ENCODE data around the gene WNT7A. TPM values are rescaled to one million over a fixed set of nuclear protein-coding genes. Genes with fewer than 3 reads are reported as not detected.

The WNT7A gene
- total RNA-seq, 2 donors from 2014 or later, result under 0.01 TPM

DNA sequence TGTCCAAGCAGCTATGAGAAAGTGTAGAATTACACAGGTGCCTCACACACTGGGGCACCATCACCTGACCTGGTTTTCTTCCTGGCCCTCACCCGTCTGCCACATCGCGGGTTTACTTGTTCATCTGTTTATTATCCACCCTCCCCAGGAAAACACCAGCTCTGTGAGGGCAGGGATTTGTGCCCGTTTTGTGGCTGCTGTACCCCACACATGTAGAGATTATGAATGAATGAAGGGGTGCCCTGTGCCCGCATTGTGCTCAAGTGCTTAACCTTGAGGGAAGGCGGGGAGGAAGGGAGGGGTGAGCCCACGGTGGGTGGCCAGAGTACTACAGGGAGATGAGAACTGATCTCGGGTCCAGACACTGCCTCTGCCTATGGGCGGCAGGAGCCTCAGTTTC, 108.4 kb downstream of the WNT7A start:
- 43 to 59% methylated on average over 9 of the region's 9 CpGs for WGBS, 2 donors
- H3K4me1 ChIP-seq, result peaks cover 3% of the 10 kb centered on the region
- H3K36me3 ChIP-seq (replicated peaks in 1 of 2; ENCODE audit: insufficient read depth in 1 of 2, low read depth in 2 of 2), result no peaks in the 10 kb centered on the region
- no peaks in the 10 kb centered on the region for H3K9me3 ChIP-seq
- H3K27me3 ChIP-seq, result no peaks in the 10 kb centered on the region
- H3K27ac ChIP-seq, result no peak overlapping the region
- intact Hi-C loops (cut with DNase I), result no loop called here
- no peak overlapping the region for H3K4me3 ChIP-seq
- no peak for DNase-seq
- TF ChIP-seq, protein P1, sequence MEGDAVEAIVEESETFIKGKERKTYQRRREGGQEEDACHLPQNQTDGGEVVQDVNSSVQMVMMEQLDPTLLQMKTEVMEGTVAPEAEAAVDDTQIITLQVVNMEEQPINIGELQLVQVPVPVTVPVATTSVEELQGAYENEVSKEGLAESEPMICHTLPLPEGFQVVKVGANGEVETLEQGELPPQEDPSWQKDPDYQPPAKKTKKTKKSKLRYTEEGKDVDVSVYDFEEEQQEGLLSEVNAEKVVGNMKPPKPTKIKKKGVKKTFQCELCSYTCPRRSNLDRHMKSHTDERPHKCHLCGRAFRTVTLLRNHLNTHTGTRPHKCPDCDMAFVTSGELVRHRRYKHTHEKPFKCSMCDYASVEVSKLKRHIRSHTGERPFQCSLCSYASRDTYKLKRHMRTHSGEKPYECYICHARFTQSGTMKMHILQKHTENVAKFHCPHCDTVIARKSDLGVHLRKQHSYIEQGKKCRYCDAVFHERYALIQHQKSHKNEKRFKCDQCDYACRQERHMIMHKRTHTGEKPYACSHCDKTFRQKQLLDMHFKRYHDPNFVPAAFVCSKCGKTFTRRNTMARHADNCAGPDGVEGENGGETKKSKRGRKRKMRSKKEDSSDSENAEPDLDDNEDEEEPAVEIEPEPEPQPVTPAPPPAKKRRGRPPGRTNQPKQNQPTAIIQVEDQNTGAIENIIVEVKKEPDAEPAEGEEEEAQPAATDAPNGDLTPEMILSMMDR (IDR thresholded peaks at IDR 0.05), result no peak
- no peak for TF ChIP-seq POLR2A (IDR thresholded peaks at IDR 0.05)
- ATAC-seq, result no peak

DNA sequence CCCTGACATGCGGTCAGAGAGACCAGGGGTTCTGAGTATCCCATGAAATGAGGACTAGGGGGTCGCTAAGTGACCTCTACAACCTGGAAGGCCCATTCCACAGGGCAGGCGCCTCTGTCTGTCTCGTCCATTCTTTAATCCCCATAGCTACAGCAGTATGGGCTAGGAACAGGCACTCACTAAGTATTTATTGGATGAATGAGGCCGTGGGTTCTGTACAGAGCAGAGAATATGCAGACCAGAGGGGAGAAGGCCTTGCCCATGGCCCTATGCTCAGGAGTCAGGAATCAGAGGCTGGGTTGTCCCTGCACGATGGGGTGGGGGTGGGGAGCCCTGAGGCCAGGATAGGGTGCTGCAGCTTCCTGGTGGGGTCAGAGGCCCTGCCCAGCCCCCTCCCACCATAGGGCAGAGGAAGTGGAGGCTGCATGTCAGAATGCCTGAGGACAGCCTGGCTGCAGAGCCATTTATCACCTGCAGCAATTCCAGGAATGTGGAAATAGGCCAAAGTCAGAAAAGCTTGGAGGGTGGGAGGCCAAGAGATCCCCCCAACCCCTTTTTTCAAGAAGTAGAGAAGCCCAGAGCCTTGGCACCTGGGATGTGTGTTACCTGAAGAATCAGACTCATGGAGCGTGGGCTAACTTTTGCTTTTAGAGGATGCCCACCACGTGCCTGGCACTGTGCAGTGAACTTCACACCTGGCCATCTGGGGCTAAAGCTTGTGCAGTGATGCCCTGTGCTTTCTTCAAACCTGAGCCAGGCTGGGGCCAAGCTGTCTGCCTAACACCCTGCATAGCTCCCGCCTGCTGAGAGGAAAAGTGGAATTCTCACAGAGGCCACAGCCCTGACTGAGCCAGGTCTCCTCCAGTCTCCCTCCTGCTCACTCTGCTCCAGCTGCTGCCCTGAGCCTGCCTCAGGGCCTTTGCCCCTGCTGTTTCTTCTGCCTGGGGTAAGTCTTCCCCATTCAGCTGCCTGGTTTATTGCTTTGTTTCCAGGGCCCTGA, 109.4 kb downstream of the WNT7A start:
- ATAC-seq (peak; percentile 71), DNase-seq (peak; percentile 14 to 44 (median 25))
- Histone ChIP-seq H3K27ac (no peak overlapping the region), H3K4me3 (no peak overlapping the region), H3K9me3 (no peaks in the 10 kb centered on the region), H3K36me3 (replicated peaks in 1 of 2; ENCODE audit: insufficient read depth in 1 of 2, low read depth in 2 of 2) (no peaks in the 10 kb centered on the region), H3K4me1 (peaks cover 3% of the 10 kb centered on the region), H3K27me3 (no peaks in the 10 kb centered on the region)
- intact Hi-C loops (cut with DNase I), result no loop called here
- no peak for TF ChIP-seq POLR2A (IDR thresholded peaks at IDR 0.05)
- TF ChIP-seq, protein P1 (IDR thresholded peaks at IDR 0.05), result no peak
- 70 to 78% methylated on average over 6 to 9 of the region's 9 CpGs for WGBS, 2 donors

DNA sequence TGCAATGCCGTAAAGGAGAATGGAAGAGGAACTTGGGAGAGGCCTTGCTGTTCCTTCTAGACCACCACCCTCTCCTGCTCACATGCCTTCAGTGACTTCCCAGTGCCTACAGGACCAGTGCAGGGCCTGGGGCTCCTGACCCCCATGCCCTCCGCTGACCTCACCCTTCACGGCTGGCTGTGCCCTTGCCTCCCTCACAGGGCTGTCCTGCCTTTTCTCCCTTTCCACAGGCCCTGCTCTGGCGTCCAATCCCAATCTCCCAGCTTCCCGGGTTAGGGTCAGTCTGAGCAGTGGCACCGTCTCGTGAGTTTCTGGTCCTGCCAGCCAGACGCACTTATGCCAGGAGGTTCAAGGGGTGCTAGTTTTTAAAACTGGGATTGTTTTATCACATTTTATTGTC, 110.4 kb downstream of the WNT7A start:
- intact Hi-C loops (cut with DNase I), result no loop called here
- ATAC-seq (no peak), DNase-seq (no peak)
- Histone ChIP-seq H3K4me1 (peaks cover 3% of the 10 kb centered on the region), H3K4me3 (no peak overlapping the region), H3K27ac (no peak overlapping the region), H3K36me3 (replicated peaks in 1 of 2; ENCODE audit: insufficient read depth in 1 of 2, low read depth in 2 of 2) (no peaks in the 10 kb centered on the region), H3K9me3 (no peaks in the 10 kb centered on the region), H3K27me3 (no peaks in the 10 kb centered on the region)
- TF ChIP-seq, protein P1 (IDR thresholded peaks at IDR 0.05), result no peak
- no peak for TF ChIP-seq POLR2A (IDR thresholded peaks at IDR 0.05)
- WGBS, 2 donors, result 84 to 90% methylated on average over 8 of the region's 8 CpGs

DNA sequence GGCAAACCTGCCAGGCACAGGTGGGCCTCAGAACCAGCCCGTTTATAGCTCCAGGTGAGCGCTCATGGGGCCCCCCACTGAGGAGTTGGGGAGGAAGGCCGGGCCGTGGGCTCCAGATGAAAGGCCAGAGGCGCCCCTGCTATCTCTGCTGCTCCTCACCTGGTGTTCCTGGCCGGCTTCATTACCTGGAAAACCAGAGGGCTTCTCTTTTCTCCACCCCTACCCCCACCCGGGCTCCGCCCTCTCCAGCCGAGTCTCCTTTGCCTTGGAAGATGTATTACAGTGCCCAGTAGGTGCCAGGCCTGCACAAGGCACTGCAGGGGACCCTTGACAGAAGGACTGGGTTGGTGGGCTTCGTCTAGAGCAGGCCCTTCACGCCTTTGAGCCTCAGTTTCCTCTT, 111.4 kb downstream of the WNT7A start:
- Histone ChIP-seq H3K36me3 (replicated peaks in 1 of 2; ENCODE audit: insufficient read depth in 1 of 2, low read depth in 2 of 2) (no peaks in the 10 kb centered on the region), H3K4me3 (no peak overlapping the region), H3K4me1 (peaks cover 3% of the 10 kb centered on the region), H3K9me3 (no peaks in the 10 kb centered on the region), H3K27ac (no peak overlapping the region), H3K27me3 (no peaks in the 10 kb centered on the region)
- intact Hi-C loops (cut with DNase I), result no loop called here
- ATAC-seq (no peak), DNase-seq (no peak)
- 71 to 74% methylated on average over 8 to 11 of the region's 11 CpGs for WGBS, 2 donors
- no peak for TF ChIP-seq POLR2A (IDR thresholded peaks at IDR 0.05)
- TF ChIP-seq, protein P1 (IDR thresholded peaks at IDR 0.05), result no peak
